HL-60 (cell line): ENCODE data around the gene COX7B2.

Experiments used
- DNase-seq, 2 experiments: peaks; one replicate each; pipeline ENCODE4 v3.0.0-alpha.2; 2010 to 2020; ENCODE audit warnings: low read depth in 1 of 2, low spot score in 1 of 2
- H3K27ac ChIP-seq: fragments of 250-450 bp; sonication (Bioruptor Pico); replicated peaks from 2 replicates; pipeline ENCODE4 v1.5.1; 2020; ENCODE audit warnings: mild to moderate bottlenecking, moderate library complexity
- H3K27me3 ChIP-seq: fragments of 250-450 bp; sonication (Bioruptor Pico); 2 replicates; pipeline ENCODE4 v1.5.1; 2021; ENCODE audit warnings: mild to moderate bottlenecking, moderate library complexity; ENCODE audit not compliant: insufficient read depth, poor library complexity, severe bottlenecking
- H3K4me3 ChIP-seq: replicated peaks from 2 replicates; pipeline ENCODE4 v1.5.1; 2011; ENCODE audit warnings: mild to moderate bottlenecking, control low read depth, low read length; ENCODE audit not compliant: insufficient read depth
- GABPA ChIP-seq: IDR thresholded peaks from 2 replicates; pipeline ENCODE4 v1.6.1; 2012; ENCODE audit warnings: low read depth
- POLR2AphosphoS5 ChIP-seq: IDR thresholded peaks from 2 replicates; pipeline ENCODE4 v1.6.1; 2012; ENCODE audit warnings: low read depth
- SPI1 ChIP-seq: IDR thresholded peaks from 2 replicates; pipeline ENCODE4 v1.6.1; 2012; ENCODE audit warnings: low read depth, mild to moderate bottlenecking, borderline replicate concordance
- TF ChIP-seq, protein P1 (sequence below): IDR thresholded peaks from 2 replicates; pipeline ENCODE4 v1.6.1; 2012; ENCODE audit warnings: low read depth; ENCODE audit not compliant: insufficient replicate concordance
- TF ChIP-seq, protein P2 (sequence below): IDR thresholded peaks from one replicate; pipeline ENCODE4 v1.5.1; 2011; ENCODE audit warnings: low read length, control low read depth, inconsistent platforms; ENCODE audit not compliant: insufficient read depth

COX7B2 gene

DNA sequence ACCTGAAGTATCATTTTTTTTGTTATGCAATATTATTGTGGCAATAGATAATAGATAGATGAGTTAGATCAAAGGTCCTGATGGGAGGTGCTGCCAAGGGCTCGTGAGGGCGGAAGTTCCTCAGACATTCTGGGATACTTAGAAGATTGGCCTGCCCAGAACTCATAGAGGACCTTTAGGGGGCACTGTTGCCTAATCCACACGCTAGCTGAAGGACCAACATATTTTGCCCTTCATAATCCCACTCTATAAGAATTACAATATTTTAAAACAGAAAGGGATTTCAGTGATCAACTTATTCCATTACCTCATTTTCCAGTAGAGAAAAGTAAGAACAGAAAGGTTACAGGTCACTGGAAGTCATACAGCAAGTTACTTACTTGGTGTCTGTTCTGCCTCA is 22.9 kb upstream of the COX7B2 start:
- H3K4me3 ChIP-seq: no peak overlapping the region
- peak; percentile 8 to 41 for DNase-seq
- no peaks in the 10 kb centered on the region for H3K27me3 ChIP-seq
- TF ChIP-seq, protein P1, sequence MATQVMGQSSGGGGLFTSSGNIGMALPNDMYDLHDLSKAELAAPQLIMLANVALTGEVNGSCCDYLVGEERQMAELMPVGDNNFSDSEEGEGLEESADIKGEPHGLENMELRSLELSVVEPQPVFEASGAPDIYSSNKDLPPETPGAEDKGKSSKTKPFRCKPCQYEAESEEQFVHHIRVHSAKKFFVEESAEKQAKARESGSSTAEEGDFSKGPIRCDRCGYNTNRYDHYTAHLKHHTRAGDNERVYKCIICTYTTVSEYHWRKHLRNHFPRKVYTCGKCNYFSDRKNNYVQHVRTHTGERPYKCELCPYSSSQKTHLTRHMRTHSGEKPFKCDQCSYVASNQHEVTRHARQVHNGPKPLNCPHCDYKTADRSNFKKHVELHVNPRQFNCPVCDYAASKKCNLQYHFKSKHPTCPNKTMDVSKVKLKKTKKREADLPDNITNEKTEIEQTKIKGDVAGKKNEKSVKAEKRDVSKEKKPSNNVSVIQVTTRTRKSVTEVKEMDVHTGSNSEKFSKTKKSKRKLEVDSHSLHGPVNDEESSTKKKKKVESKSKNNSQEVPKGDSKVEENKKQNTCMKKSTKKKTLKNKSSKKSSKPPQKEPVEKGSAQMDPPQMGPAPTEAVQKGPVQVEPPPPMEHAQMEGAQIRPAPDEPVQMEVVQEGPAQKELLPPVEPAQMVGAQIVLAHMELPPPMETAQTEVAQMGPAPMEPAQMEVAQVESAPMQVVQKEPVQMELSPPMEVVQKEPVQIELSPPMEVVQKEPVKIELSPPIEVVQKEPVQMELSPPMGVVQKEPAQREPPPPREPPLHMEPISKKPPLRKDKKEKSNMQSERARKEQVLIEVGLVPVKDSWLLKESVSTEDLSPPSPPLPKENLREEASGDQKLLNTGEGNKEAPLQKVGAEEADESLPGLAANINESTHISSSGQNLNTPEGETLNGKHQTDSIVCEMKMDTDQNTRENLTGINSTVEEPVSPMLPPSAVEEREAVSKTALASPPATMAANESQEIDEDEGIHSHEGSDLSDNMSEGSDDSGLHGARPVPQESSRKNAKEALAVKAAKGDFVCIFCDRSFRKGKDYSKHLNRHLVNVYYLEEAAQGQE: no peak
- no peak for TF ChIP-seq SPI1
- TF ChIP-seq, protein P2, sequence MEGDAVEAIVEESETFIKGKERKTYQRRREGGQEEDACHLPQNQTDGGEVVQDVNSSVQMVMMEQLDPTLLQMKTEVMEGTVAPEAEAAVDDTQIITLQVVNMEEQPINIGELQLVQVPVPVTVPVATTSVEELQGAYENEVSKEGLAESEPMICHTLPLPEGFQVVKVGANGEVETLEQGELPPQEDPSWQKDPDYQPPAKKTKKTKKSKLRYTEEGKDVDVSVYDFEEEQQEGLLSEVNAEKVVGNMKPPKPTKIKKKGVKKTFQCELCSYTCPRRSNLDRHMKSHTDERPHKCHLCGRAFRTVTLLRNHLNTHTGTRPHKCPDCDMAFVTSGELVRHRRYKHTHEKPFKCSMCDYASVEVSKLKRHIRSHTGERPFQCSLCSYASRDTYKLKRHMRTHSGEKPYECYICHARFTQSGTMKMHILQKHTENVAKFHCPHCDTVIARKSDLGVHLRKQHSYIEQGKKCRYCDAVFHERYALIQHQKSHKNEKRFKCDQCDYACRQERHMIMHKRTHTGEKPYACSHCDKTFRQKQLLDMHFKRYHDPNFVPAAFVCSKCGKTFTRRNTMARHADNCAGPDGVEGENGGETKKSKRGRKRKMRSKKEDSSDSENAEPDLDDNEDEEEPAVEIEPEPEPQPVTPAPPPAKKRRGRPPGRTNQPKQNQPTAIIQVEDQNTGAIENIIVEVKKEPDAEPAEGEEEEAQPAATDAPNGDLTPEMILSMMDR: peak; percentile 25
- no peak for TF ChIP-seq GABPA
- no peak for TF ChIP-seq POLR2AphosphoS5
- H3K27ac ChIP-seq: no peak overlapping the region

DNA sequence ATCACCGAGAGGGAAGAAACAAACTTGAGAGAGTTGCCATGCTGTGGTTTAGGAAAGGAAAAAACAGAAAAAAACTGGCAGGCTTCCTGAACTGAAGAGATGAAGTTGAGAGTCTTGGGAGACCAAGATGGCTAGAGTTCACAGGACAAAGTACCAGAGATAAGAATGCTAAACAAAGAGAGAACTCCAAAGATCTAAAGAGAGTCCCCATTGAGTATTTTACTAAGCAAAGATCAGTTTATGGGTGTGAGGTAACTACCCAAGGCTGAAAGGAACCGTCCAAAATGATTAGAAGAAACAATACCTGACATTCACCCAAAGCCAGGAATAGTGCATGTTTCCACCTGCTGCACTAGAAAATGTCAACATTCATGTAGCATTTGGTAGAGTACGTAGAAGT is 21.8 kb upstream of the COX7B2 start:
- Histone ChIP-seq H3K27ac (no peak overlapping the region), H3K4me3 (no peak overlapping the region), H3K27me3 (no peaks in the 10 kb centered on the region)
- DNase-seq: no peak
- no peak for TF ChIP-seq SPI1
- no peak for TF ChIP-seq GABPA
- TF ChIP-seq POLR2AphosphoS5: no peak
- TF ChIP-seq, protein P2: no peak
- TF ChIP-seq, protein P1: no peak

DNA sequence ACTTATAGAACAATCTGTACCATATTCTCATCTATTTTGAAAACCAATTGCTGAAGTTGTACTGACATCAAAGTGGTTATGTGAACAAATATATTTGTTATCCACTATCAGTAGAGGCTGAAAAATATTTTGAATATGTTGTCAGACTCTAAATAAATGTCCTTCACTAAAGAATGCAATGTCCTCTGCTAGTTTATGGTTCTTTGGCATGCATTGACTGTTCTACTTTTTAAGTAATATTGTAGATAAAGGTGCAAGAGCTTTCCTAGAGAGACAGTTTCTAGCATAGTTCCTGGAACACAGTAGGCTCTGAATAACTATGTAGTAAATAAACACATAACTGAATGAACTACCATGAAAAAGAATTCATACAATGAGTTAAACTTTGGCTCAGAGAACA is 18.2 kb upstream of the COX7B2 start:
- H3K27me3 ChIP-seq: no peaks in the 10 kb centered on the region
- TF ChIP-seq POLR2AphosphoS5: no peak
- no peak for TF ChIP-seq GABPA
- TF ChIP-seq, protein P2: no peak
- no peak overlapping the region for H3K4me3 ChIP-seq
- no peak for DNase-seq
- no peak overlapping the region for H3K27ac ChIP-seq

DNA sequence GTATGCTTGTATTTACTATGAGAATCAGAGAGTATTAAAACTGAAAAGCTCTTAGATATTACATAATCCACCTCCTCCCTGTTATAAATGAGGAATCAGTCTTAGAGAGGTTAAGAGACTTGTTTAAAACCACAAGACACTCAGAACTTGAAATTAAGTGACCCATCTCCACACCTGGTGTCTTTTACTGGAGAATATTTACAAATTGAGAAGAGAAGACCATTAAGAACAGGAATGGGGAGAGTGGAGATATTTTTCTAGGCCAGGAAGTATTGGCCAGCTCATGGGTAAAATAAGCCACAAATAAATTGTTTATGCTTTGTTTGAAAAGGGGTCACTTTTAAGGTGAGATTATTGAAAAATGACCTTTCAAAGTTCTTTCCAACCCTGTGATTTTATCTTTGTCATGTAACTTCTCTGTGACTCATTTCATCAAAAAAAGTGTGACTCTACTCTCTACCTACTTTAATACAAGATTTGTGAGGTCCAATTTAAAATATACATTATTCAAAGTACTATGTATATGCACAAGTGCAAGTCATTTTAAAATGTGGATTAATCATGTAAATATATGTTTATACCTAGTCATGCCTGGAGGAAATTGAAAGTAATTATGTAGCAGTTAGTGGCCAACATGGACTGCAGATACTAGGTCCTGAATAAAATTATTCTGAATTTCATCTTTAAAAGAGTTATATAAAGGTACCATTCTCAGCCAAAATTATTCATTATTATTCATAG is 15.9 kb upstream of the COX7B2 start:
- no peaks in the 10 kb centered on the region for H3K27me3 ChIP-seq
- no peak for DNase-seq
- TF ChIP-seq, protein P1: no peak
- TF ChIP-seq SPI1: no peak
- TF ChIP-seq POLR2AphosphoS5: no peak
- TF ChIP-seq, protein P2: no peak
- TF ChIP-seq GABPA: no peak
- H3K27ac ChIP-seq: no peak overlapping the region
- no peak overlapping the region for H3K4me3 ChIP-seq
